A549 (cell line): ENCODE data around the gene CORO2B.

Experiments
- BHLHE40 ChIP-seq: IDR thresholded peaks from 2 replicates; pipeline ENCODE4 v1.6.1; 2012; ENCODE audit warnings: low read depth, low read length, inconsistent platforms
- CHD2 ChIP-seq: fragments of 150-350 bp; IDR thresholded peaks from 2 replicates; pipeline ENCODE4 v1.6.1; 2014; ENCODE audit warnings: low read length; ENCODE audit not compliant: partially characterized antibody
- CTCF ChIP-seq: fragments of >200 bp; sonication (Bioruptor Twin); formaldehyde crosslinking; IDR thresholded peaks from 3 replicates; pipeline ENCODE4 v1.5.1; 2016
- EP300 ChIP-seq, 2 experiments: fragments of >200 bp; sonication (Bioruptor Twin); formaldehyde crosslinking; IDR thresholded peaks; 2 replicates in 1 of 2; 3 replicates in 1 of 2; pipeline ENCODE4 v1.6.1; 2016 to 2017
- HDAC2 ChIP-seq: fragments of 200-600 bp; sonication (generic); IDR thresholded peaks from 2 replicates; pipeline ENCODE4 v1.6.1; 2016
- MAFK ChIP-seq: fragments of 450-650 bp; IDR thresholded peaks from 2 replicates; pipeline ENCODE4 v1.6.1; 2014; ENCODE audit not compliant: partially characterized antibody
- MYC ChIP-seq: IDR thresholded peaks from 2 replicates; pipeline ENCODE4 v1.6.1; 2012; ENCODE audit warnings: mild to moderate bottlenecking, inconsistent platforms, low read length, improper control_type of control experiment, borderline replicate concordance
- POLR2A ChIP-seq: IDR thresholded peaks from 2 replicates; pipeline ENCODE4 v1.6.1; 2012; ENCODE audit warnings: mild to moderate bottlenecking, low read length
- RAD21 ChIP-seq, 2 experiments: fragments of >200 bp in 1 of 2; sonication (Bioruptor Twin) in 1 of 2; formaldehyde crosslinking in 1 of 2; IDR thresholded peaks in 1 of 2; conservative IDR thresholded peaks in 1 of 2; 2 replicates in 1 of 2; 3 replicates in 1 of 2; pipeline ENCODE4 v1.6.1; 2012 to 2018; ENCODE audit warnings: inconsistent platforms in 1 of 2
- RCOR1 ChIP-seq: fragments of 150-350 bp; IDR thresholded peaks from 2 replicates; pipeline ENCODE4 v1.6.1; 2014; ENCODE audit warnings: antibody characterized with exemption, low read length, low read depth
- SMC3 ChIP-seq: fragments of >200 bp; sonication (Bioruptor Twin); formaldehyde crosslinking; IDR thresholded peaks from 3 replicates; pipeline ENCODE4 v1.6.1; 2018; ENCODE audit warnings: inconsistent platforms
- SREBF2 ChIP-seq: fragments of 450-650 bp; IDR thresholded peaks from 2 replicates; pipeline ENCODE4 v1.6.1; 2014; ENCODE audit warnings: mild to moderate bottlenecking, moderate library complexity
- TF ChIP-seq, protein P1 (sequence below): IDR thresholded peaks from 2 replicates; pipeline ENCODE4 v1.6.1; 2012
- TF ChIP-seq, protein P2 (sequence below): fragments of 200-600 bp; sonication (generic); IDR thresholded peaks from 2 replicates; pipeline ENCODE4 v1.6.1; 2016; ENCODE audit warnings: antibody characterized with exemption, mild to moderate bottlenecking, moderate library complexity

DNA sequence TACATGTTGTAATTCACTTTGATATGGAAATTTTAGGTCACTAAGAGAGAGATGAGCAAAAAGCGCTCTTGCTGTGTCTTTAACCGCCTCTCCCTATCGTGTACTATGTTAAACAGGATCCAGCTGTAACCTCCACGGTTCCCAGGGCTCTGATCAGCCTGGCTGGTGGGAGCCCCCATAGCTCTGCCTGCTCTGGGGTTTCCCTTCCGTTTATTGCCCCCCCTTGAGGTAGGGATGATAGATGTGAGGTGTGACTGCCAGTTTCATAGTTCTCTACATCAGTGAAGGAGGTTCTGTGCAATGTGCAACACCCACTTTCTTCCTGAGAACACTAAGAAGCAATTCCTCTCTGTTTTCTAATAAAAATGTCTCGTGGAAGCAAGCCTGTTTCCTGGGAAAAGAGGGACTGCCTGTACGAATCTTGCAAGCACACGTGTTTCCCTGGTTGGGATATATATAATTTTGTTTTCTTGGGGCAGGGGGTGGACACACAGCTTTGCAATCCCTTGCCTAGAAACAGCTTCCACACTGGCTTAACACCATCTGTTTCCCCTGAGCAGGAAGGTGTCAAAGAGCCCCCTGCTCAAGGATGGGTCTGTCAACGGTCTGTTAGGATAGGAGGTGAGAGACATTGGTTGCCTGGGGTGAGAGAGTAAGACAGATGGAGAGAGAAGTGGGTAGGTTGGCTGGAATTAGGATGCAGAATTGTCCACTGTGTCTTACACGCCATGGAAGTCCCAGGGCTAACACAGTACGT, 23.8 kb downstream of the CORO2B start:
- TF ChIP-seq HDAC2 (no peak), CTCF (no peak), MAFK (no peak), BHLHE40 (no peak), POLR2A (no peak), RCOR1 (no peak), SMC3 (no peak), SREBF2 (no peak), CHD2 (no peak), MYC (no peak), EP300 (IDR thresholded peaks at IDR 0.05) (no peak), RAD21 (conservative IDR thresholded peaks at IDR 0.05 in 1 of 2, IDR thresholded peaks at IDR 0.05 in 1 of 2) (no peak)
- TF ChIP-seq, protein P1, sequence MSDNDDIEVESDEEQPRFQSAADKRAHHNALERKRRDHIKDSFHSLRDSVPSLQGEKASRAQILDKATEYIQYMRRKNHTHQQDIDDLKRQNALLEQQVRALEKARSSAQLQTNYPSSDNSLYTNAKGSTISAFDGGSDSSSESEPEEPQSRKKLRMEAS = no peak
- TF ChIP-seq, protein P2, sequence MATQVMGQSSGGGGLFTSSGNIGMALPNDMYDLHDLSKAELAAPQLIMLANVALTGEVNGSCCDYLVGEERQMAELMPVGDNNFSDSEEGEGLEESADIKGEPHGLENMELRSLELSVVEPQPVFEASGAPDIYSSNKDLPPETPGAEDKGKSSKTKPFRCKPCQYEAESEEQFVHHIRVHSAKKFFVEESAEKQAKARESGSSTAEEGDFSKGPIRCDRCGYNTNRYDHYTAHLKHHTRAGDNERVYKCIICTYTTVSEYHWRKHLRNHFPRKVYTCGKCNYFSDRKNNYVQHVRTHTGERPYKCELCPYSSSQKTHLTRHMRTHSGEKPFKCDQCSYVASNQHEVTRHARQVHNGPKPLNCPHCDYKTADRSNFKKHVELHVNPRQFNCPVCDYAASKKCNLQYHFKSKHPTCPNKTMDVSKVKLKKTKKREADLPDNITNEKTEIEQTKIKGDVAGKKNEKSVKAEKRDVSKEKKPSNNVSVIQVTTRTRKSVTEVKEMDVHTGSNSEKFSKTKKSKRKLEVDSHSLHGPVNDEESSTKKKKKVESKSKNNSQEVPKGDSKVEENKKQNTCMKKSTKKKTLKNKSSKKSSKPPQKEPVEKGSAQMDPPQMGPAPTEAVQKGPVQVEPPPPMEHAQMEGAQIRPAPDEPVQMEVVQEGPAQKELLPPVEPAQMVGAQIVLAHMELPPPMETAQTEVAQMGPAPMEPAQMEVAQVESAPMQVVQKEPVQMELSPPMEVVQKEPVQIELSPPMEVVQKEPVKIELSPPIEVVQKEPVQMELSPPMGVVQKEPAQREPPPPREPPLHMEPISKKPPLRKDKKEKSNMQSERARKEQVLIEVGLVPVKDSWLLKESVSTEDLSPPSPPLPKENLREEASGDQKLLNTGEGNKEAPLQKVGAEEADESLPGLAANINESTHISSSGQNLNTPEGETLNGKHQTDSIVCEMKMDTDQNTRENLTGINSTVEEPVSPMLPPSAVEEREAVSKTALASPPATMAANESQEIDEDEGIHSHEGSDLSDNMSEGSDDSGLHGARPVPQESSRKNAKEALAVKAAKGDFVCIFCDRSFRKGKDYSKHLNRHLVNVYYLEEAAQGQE = no peak
